Natural killer cell (primary cell): ENCODE measurements around the gene NEO1. TPM values are rescaled to one million over a fixed set of nuclear protein-coding genes. Genes with fewer than 3 reads are reported as not detected.

Experiments
- ATAC-seq, 3 donors: fragments of 150-1000 bp in 2 of 3; fragments of 200-7000 bp in 1 of 3; cut with Tn5 transposase; 1 replicate in 1 of 3; 2 replicates in 2 of 3; pipeline ENCODE4 v1.10.0; 2021; ENCODE audit warnings: mild to moderate bottlenecking in 2 of 3, moderate library complexity in 2 of 3
- DNase-seq, 2 donors: peaks; one replicate each; pipeline versions ENCODE4 v3.0.0 to v3.0.0-alpha.2; 2013 to 2021; ENCODE audit warnings: mixed read lengths in 1 of 2
- H3K27ac ChIP-seq: one replicate; pipeline ENCODE4 v1.5.1; 2013; ENCODE audit warnings: mild to moderate bottlenecking, low read length
- H3K27me3 ChIP-seq: one replicate; pipeline ENCODE4 v1.6.1; 2013; ENCODE audit warnings: low read length; ENCODE audit not compliant: control insufficient read depth, insufficient read depth
- H3K36me3 ChIP-seq: one replicate; pipeline ENCODE4 v1.6.1; 2013; ENCODE audit warnings: low read length; ENCODE audit not compliant: control insufficient read depth, insufficient read depth
- H3K4me1 ChIP-seq: one replicate; pipeline ENCODE4 v1.6.1; 2013; ENCODE audit warnings: low read length; ENCODE audit not compliant: control insufficient read depth, insufficient read depth
- H3K4me3 ChIP-seq: one replicate; pipeline ENCODE4 v1.5.1; 2013; ENCODE audit warnings: low read length
- H3K9me3 ChIP-seq: one replicate; pipeline ENCODE4 v1.6.1; 2013; ENCODE audit warnings: low read length; ENCODE audit not compliant: control insufficient read depth, insufficient read depth
- H3K27ac Mint-ChIP-seq, 2 donors: one replicate each; pipeline ENCODE4 v1.8.0; 2022; ENCODE audit warnings: mild to moderate bottlenecking in 2 of 2, mixed read lengths in 2 of 2, moderate library complexity in 1 of 2
- H3K27me3 Mint-ChIP-seq, 2 donors: one replicate each; pipeline ENCODE4 v1.8.0; 2022; ENCODE audit warnings: low read depth in 2 of 2, mixed read lengths in 2 of 2
- H3K36me3 Mint-ChIP-seq: one replicate; pipeline ENCODE4 v1.8.0; 2022; ENCODE audit warnings: mixed read lengths
- H3K4me1 Mint-ChIP-seq, 2 donors: one replicate each; pipeline ENCODE4 v1.8.0; 2022; ENCODE audit warnings: mixed read lengths in 2 of 2
- H3K4me3 Mint-ChIP-seq: one replicate; pipeline ENCODE4 v1.8.0; 2022; ENCODE audit warnings: mild to moderate bottlenecking, moderate library complexity, mixed read lengths
- H3K9me3 Mint-ChIP-seq, 2 donors: one replicate each; pipeline ENCODE4 v1.8.0; 2022; ENCODE audit warnings: mixed read lengths in 2 of 2
- CTCF ChIP-seq: fragments of 200-600 bp; IDR thresholded peaks from one replicate; pipeline ENCODE4 v1.8.0; 2022; ENCODE audit warnings: antibody characterized with exemption
- WGBS: methylation state at CpG from one replicate; pipeline ENCODE4 v1.1.7; 2013; ENCODE audit warnings: missing lambda C conversion rate; ENCODE audit not compliant: insufficient coverage; 5-methylcytosine and 5-hydroxymethylcytosine counted together
- intact Hi-C: fragments of 100-400 bp; cut with micrococcal nuclease; formaldehyde crosslinking; loops from one replicate; pipeline ENCODE4 v1.14.2; 2022
- total RNA-seq, 4 donors: library from RNA; stranded (reverse); fragments of 120-200 nt in 1 of 4; gene quantifications; one replicate each; pipeline versions ENCODE4 v1.2.3 to v1.2.4, GENCODE V29; 2013 to 2022

Gene NEO1
- total RNA-seq, 3 donors from 2014 or later (not counting 1 experiment from before 2014, with no cell fraction given) = 16.3 to 19.0 (median 17.4) TPM

DNA sequence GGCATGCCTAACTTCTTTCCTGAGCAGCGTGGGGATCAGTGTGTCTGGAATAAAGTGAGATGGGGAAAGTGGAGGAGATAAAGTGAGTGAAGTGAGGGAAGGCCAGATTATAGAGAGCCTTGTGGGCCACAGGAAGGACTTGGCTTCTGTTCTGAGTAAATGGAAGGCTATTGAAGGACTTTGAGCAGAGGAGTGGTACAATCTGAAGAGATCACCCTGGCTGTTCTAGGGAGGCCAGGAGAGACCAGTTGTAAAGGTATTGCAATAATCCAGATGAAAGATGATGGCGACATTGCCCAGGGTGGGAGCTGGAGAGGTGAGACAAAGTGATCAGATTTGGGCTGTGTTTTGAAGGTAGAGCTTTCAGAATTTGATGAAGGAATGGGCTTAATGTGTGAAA, 46.8 kb upstream of the NEO1 start:
- no peak overlapping the region for H3K4me3 ChIP-seq
- H3K36me3 ChIP-seq = no peaks in the 10 kb centered on the region
- no peaks in the 10 kb centered on the region for H3K9me3 ChIP-seq
- Mint-ChIP-seq H3K36me3 (no peaks in the 10 kb centered on the region), H3K4me3 (no peak overlapping the region), H3K27me3 (peaks cover 25 to 38% of the 10 kb centered on the region in 2 donors), H3K4me1 (no peaks in the 10 kb centered on the region), H3K27ac (no peak overlapping the region), H3K9me3 (no peaks in the 10 kb centered on the region)
- intact Hi-C loops = no loop called here
- no peaks in the 10 kb centered on the region for H3K4me1 ChIP-seq
- TF ChIP-seq CTCF = no peak
- H3K27me3 ChIP-seq = no peaks in the 10 kb centered on the region
- H3K27ac ChIP-seq = no peak overlapping the region
- WGBS = 90% methylated on average over 2 of the region's 2 CpGs
- DNase-seq (no peak), ATAC-seq (no peak)

DNA sequence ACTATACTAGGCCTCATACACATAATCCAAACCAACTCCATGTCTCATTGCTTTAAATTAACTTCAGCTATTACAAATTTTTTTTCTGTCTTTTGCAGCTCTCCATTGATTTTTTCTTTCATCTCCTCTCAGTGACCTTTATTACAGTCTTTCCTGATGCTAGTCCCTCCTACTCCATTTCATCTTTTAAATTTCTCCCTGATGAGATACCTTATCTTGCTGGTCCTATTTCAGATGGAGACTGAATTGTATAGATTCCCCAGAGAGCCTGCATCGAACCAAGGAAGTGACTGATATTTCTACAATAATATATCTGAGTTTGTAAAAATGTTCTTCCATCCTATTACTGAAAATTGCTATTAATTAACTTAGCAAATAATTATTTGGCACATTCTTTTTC, 45.7 kb upstream of the NEO1 start:
- TF ChIP-seq CTCF = no peak
- no peaks in the 10 kb centered on the region for H3K4me1 ChIP-seq
- H3K4me3 Mint-ChIP-seq = no peak overlapping the region
- intact Hi-C loops = no loop called here
- no CpG with 5 or more reads among the region's 1 CpG for WGBS
- DNase-seq (no peak), ATAC-seq (no peak)
- no peaks in the 10 kb centered on the region for H3K27me3 ChIP-seq
- H3K36me3 Mint-ChIP-seq = no peaks in the 10 kb centered on the region
- no peak overlapping the region for H3K27ac Mint-ChIP-seq
- H3K27ac ChIP-seq = no peak overlapping the region
- no peaks in the 10 kb centered on the region for H3K4me1 Mint-ChIP-seq
- H3K4me3 ChIP-seq = no peak overlapping the region
- no peaks in the 10 kb centered on the region for H3K36me3 ChIP-seq
- no peaks in the 10 kb centered on the region for H3K9me3 Mint-ChIP-seq
- no peaks in the 10 kb centered on the region for H3K9me3 ChIP-seq
- H3K27me3 Mint-ChIP-seq = peaks cover 25 to 38% of the 10 kb centered on the region in 2 donors

GRCh38 chr15:73009066-73010056, 42.9 kb upstream of the NEO1 start:
- no peak overlapping the region for H3K27ac ChIP-seq
- TF ChIP-seq CTCF = no peak
- Mint-ChIP-seq H3K9me3 (no peaks in the 10 kb centered on the region), H3K27ac (no peak overlapping the region), H3K4me3 (no peak overlapping the region), H3K27me3 (peaks cover 28 to 38% of the 10 kb centered on the region in 2 donors), H3K4me1 (no peaks in the 10 kb centered on the region), H3K36me3 (no peaks in the 10 kb centered on the region)
- H3K9me3 ChIP-seq = no peaks in the 10 kb centered on the region
- H3K4me3 ChIP-seq = no peak overlapping the region
- H3K27me3 ChIP-seq = no peaks in the 10 kb centered on the region
- 67% methylated on average over 12 of the region's 13 CpGs for WGBS
- H3K36me3 ChIP-seq = no peaks in the 10 kb centered on the region
- DNase-seq (no peak), ATAC-seq (no peak)
- intact Hi-C loops = no loop called here
- H3K4me1 ChIP-seq = no peaks in the 10 kb centered on the region
